Esophagus muscularis mucosa (tissue), 4 donors: Measurements from ENCODE around the gene STAT5B. TPM values are rescaled to one million over a fixed set of nuclear protein-coding genes. Genes with fewer than 3 reads are reported as not detected.
"Not testable (repeated sequence)": the region's sequence is repeated elsewhere in the genome, so short reads cannot be mapped to it uniquely, and the experiment has no call there.

ENCODE experiments used
- DNase-seq: peaks from one replicate; pipeline ENCODE4 v3.0.0-alpha.2; 2017; ENCODE audit errors: extremely low spot score
- H3K27ac ChIP-seq, 4 donors: fragments of 200-600 bp; sonication (generic); replicated peaks in 1 of 4; 1 replicate in 3 of 4; 2 replicates in 1 of 4; pipeline ENCODE4 v1.5.1; 2016 to 2019; ENCODE audit warnings: mild to moderate bottlenecking in 1 of 4
- H3K27me3 ChIP-seq, 4 donors: fragments of 200-600 bp; sonication (generic); one replicate each; pipeline versions ENCODE4 v1.5.1 to v1.6.0; 2016 to 2019
- H3K36me3 ChIP-seq, 4 donors: fragments of 200-600 bp; sonication (generic); one replicate each; pipeline ENCODE4 v1.5.1; 2016 to 2019
- H3K4me1 ChIP-seq, 4 donors: fragments of 200-600 bp; sonication (generic); one replicate each; pipeline ENCODE4 v1.5.1; 2016 to 2019
- H3K4me3 ChIP-seq, 4 donors: fragments of 200-600 bp; sonication (generic); 1 replicate in 2 of 4; 2 replicates in 2 of 4; pipeline ENCODE4 v1.5.1; 2016 to 2019; ENCODE audit warnings: mild to moderate bottlenecking in 4 of 4, moderate library complexity in 1 of 4
- H3K9me3 ChIP-seq, 4 donors: fragments of 200-600 bp; sonication (generic); 1 replicate in 3 of 4; 2 replicates in 1 of 4; pipeline ENCODE4 v1.5.1; 2016 to 2019
- EP300 ChIP-seq: sonication (generic); formaldehyde crosslinking; IDR thresholded peaks from one replicate; pipeline ENCODE4 v1.6.1; 2017; ENCODE audit warnings: antibody characterized with exemption
- POLR2A ChIP-seq: fragments of 450-650 bp; IDR thresholded peaks from one replicate; pipeline ENCODE4 v1.6.1; 2017; ENCODE audit warnings: antibody characterized with exemption, moderate library complexity, mild to moderate bottlenecking, low read depth
- POLR2AphosphoS5 ChIP-seq, 2 donors: sonication (generic); formaldehyde crosslinking; IDR thresholded peaks; one replicate each; pipeline ENCODE4 v1.6.1; 2017; ENCODE audit warnings: antibody characterized with exemption in 2 of 2
- WGBS: methylation state at CpG from one replicate; pipeline ENCODE4 v1.1.5; 2018; 5-methylcytosine and 5-hydroxymethylcytosine counted together
- intact Hi-C: fragments of 100-400 bp; cut with DNase I; formaldehyde crosslinking; loops from one replicate; pipeline ENCODE4 v1.15.1; 2023
- total RNA-seq, 4 donors: library from RNA; depleted of rRNA; stranded (reverse); fragments of >200 nt; gene quantifications; one replicate each; pipeline versions ENCODE4 v1.1.0 to v1.2.1, GENCODE V29; 2016
- TF ChIP-seq, protein P1 (sequence below), 3 experiments: fragments of 200-600 bp in 2 of 3; fragments of 450-650 bp in 1 of 3; sonication (generic) in 2 of 3; IDR thresholded peaks; one replicate each; pipeline ENCODE4 v1.5.1; 2017 to 2019; ENCODE audit warnings: antibody characterized with exemption in 3 of 3, mild to moderate bottlenecking in 2 of 3, moderate library complexity in 1 of 3

STAT5B gene
- total RNA-seq, 4 donors from 2014 or later = 75.0 to 93.4 (median 85.2) TPM

DNA sequence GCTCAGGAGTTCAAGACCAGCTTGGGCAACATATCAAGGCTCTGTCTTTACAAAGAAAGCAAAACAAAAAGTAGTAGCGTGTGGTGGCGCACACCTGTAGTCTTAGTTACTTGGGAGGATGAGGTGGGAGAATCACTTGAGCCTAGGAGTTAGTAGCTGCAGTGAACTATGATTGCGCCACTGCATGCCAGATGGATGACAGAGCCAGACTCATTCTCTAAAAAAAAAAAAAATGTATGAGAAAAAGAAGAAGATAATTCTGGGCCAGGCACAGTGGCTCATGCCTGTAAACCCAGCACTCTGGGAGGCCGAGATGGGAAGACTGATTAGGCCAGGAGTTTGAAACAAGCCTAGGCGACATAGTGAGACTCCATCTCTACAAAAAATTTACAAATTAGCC lies 28.5 kb downstream of the STAT5B start:
- H3K4me1 ChIP-seq = peaks cover 28 to 71% (median 65%) of the 10 kb centered on the region in 4 donors
- peak overlapping the region; percentile 81 to 94 (median 87) for H3K27ac ChIP-seq
- WGBS = 98% methylated on average over 5 of the region's 5 CpGs
- intact Hi-C loops = no loop called here
- H3K27me3 ChIP-seq = no peaks in the 10 kb centered on the region
- TF ChIP-seq EP300 (no peak), POLR2AphosphoS5 (IDR thresholded peaks at IDR 0.05) (peak in 1 of 2 donors; percentile 16)
- H3K36me3 ChIP-seq = no peaks in the 10 kb centered on the region
- no peak overlapping the region for H3K4me3 ChIP-seq
- H3K9me3 ChIP-seq = no peaks in the 10 kb centered on the region
- DNase-seq = no peak

DNA sequence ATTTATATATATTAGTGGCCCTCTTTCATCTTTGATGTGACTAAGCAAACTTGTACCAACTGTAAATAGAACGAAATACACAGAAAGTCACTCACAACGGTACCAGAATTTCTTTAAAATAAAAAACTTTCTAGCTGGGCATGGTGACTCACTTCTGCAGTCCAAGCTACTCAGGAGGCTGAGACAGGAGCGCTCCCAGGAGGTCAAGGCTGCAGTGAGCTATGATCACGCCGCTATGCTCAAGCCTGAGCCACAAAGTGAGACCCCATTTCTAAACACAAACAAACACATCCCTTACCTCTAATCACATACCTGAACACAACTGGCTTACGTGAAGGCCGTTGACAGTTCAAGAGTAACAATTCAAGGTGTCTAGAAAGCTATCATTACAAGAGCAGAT lies 29.7 kb downstream of the STAT5B start:
- DNase-seq = no peak
- no peaks in the 10 kb centered on the region for H3K36me3 ChIP-seq
- peaks cover 16 to 71% (median 59%) of the 10 kb centered on the region in 4 donors for H3K4me1 ChIP-seq
- WGBS = 77% methylated on average over 7 of the region's 7 CpGs
- H3K27ac ChIP-seq = peak overlapping the region; percentile 29 to 94 (median 70)
- TF ChIP-seq, protein P1, sequence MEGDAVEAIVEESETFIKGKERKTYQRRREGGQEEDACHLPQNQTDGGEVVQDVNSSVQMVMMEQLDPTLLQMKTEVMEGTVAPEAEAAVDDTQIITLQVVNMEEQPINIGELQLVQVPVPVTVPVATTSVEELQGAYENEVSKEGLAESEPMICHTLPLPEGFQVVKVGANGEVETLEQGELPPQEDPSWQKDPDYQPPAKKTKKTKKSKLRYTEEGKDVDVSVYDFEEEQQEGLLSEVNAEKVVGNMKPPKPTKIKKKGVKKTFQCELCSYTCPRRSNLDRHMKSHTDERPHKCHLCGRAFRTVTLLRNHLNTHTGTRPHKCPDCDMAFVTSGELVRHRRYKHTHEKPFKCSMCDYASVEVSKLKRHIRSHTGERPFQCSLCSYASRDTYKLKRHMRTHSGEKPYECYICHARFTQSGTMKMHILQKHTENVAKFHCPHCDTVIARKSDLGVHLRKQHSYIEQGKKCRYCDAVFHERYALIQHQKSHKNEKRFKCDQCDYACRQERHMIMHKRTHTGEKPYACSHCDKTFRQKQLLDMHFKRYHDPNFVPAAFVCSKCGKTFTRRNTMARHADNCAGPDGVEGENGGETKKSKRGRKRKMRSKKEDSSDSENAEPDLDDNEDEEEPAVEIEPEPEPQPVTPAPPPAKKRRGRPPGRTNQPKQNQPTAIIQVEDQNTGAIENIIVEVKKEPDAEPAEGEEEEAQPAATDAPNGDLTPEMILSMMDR (IDR thresholded peaks at IDR 0.05) = no peak
- no peak for TF ChIP-seq POLR2AphosphoS5 (IDR thresholded peaks at IDR 0.05)
- no peak for TF ChIP-seq POLR2A
- TF ChIP-seq EP300 = no peak
- H3K27me3 ChIP-seq = no peaks in the 10 kb centered on the region
- intact Hi-C loops = no loop called here
- H3K4me3 ChIP-seq = no peak overlapping the region
- H3K9me3 ChIP-seq = no peaks in the 10 kb centered on the region

DNA sequence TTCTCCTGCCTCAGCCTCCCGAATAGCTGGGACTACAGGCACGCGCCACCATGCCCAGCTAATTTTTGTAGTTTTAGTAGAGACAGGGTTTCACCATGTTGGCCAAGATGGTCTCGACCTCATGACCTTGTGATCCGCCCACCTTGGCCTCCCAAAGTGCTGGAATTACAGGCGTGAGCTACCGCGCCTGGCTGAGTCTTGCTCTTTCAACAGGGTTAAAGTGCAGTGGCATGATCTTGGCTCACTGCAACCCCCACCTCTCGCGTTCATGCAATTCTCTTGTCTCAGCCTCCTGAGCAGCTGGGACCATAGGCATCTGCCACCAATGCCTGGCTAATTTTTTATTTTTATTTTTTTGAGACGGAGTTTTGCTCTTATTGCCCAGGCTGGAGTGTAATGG lies 31.0 kb downstream of the STAT5B start:
- H3K4me3 ChIP-seq, H3K27me3 ChIP-seq, intact Hi-C loops, H3K9me3 ChIP-seq, H3K36me3 ChIP-seq, DNase-seq: not testable (repeated sequence)
- H3K4me1 ChIP-seq = peaks cover 16 to 73% (median 49%) of the 10 kb centered on the region in 4 donors
- WGBS = 94% methylated on average over 11 of the region's 11 CpGs
- H3K27ac ChIP-seq = peak overlapping the region in 1 of 4 donors; percentile 94

DNA sequence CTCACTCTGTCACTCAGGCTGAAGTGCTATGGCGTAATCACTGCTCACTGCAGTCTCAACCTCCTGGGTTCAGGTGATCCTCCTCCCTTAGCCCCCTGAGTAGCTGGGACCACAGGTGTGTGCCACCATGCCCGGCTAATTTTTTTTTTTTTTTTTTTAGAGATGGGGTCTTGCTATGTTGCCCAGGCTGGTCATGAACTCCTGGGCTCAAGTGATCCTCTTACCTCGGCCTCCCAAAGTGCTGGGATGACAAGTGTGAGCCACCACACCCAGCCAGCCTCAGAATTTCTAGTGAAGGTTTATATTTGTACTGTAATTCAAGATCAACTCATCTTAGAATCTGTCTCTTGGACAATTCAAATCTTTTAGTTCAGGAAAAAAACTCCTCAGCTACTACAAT lies 32.1 kb downstream of the STAT5B start:
- H3K36me3 ChIP-seq, H3K4me3 ChIP-seq, H3K9me3 ChIP-seq, DNase-seq, H3K27me3 ChIP-seq, intact Hi-C loops, H3K27ac ChIP-seq: not testable (repeated sequence)
- peaks cover 10 to 63% (median 42%) of the 10 kb centered on the region in 4 donors for H3K4me1 ChIP-seq
- 95% methylated on average over 3 of the region's 3 CpGs for WGBS

DNA sequence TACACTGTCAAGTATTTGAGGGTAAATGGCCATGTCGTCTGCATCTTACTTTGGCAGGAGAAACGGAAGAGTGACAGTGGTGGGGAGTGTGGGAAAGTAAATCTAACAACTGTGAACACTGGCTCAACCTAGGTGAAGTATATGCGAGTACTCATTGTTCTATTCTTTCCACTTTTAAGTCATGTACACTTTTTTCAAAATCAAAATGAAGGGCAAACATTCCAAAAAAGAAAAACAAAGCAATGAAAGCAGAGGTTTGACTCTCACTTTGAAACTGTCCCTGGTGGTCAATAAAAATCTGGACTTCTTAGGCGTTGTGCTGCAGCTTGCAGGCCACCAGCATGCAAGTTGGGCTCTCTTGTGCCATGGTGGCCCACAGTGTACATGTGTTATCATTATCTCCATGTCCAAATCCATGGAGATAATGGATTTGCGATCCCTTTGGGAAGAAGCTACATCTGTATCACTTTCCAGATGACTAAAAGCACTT lies 32.7 kb downstream of the STAT5B start:
- no peaks in the 10 kb centered on the region for H3K27me3 ChIP-seq
- H3K27ac ChIP-seq = no peak overlapping the region
- peaks cover 7 to 59% (median 40%) of the 10 kb centered on the region in 4 donors for H3K4me1 ChIP-seq
- H3K4me3 ChIP-seq = no peak overlapping the region
- H3K9me3 ChIP-seq = no peaks in the 10 kb centered on the region
- WGBS = 86% methylated on average over 5 of the region's 5 CpGs
- DNase-seq = no peak
- intact Hi-C loops = no loop called here
- H3K36me3 ChIP-seq = no peaks in the 10 kb centered on the region
- TF ChIP-seq, protein P1 (IDR thresholded peaks at IDR 0.05) = no peak
- TF ChIP-seq POLR2A (no peak), EP300 (no peak), POLR2AphosphoS5 (IDR thresholded peaks at IDR 0.05) (no peak)

DNA sequence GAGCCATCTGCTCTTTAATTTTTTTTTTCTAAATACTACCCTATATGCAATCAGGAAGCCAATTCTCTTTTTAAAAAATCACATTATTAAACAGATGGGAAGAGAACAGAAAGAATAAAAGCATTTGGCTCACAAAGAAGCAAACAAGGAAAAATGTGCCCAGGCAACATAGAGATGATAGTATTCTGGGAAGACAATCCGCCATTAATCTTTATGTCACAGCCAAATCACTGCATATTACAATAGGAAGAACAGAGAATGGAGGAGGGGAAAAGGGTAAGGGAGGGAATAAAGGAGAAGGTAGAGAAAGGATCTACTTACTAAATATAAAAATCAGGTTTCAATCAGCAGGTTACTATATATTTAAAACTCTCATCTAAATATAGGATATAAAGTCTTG lies 34.3 kb downstream of the STAT5B start:
- no peak for DNase-seq
- TF ChIP-seq, protein P1 (IDR thresholded peaks at IDR 0.05) = no peak
- TF ChIP-seq POLR2AphosphoS5 (IDR thresholded peaks at IDR 0.05) (no peak), EP300 (no peak), POLR2A (no peak)
- intact Hi-C loops = no loop called here
- no peaks in the 10 kb centered on the region for H3K27me3 ChIP-seq
- WGBS = 92% methylated on average over 1 of the region's 1 CpG
- peaks cover 0 to 46% (median 25%) of the 10 kb centered on the region in 4 donors for H3K4me1 ChIP-seq
- no peaks in the 10 kb centered on the region for H3K36me3 ChIP-seq
- H3K4me3 ChIP-seq = no peak overlapping the region
- no peak overlapping the region for H3K27ac ChIP-seq
- no peaks in the 10 kb centered on the region for H3K9me3 ChIP-seq

DNA sequence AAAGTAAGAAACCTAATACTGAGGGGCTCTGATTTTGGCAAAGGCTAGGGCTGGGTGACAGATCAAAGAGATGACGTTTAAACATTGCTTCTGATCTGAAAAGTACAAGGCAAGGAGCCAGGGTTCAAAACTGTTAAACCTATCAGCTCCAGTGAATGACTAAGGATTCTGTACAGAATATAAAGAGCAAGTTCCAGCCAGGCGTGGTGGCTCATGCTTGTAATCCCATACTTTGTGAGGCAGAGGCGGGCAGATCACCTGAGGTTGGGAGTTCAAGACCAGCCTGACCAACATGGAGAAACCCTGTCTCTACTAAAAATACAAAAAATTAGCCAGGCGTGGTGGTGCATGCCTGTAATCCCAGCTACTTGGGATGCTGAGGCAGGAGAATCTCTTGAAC lies 35.3 kb downstream of the STAT5B start:
- DNase-seq, H3K36me3 ChIP-seq, H3K27ac ChIP-seq, H3K4me3 ChIP-seq, H3K9me3 ChIP-seq, H3K27me3 ChIP-seq, intact Hi-C loops: not testable (repeated sequence)
- H3K4me1 ChIP-seq = peaks cover 0 to 38% (median 18%) of the 10 kb centered on the region in 4 donors
- WGBS = 78% methylated on average over 4 of the region's 4 CpGs
